ENCODE measurements around the gene RIC1. TPM values are rescaled to one million over a fixed set of nuclear protein-coding genes. Genes with fewer than 3 reads are reported as not detected.

The RIC1 gene
- total and polyA plus RNA-seq, 2 of the 4 experiments (the other 2 are of a cell fraction): 28.8 to 76.9 TPM

DNA sequence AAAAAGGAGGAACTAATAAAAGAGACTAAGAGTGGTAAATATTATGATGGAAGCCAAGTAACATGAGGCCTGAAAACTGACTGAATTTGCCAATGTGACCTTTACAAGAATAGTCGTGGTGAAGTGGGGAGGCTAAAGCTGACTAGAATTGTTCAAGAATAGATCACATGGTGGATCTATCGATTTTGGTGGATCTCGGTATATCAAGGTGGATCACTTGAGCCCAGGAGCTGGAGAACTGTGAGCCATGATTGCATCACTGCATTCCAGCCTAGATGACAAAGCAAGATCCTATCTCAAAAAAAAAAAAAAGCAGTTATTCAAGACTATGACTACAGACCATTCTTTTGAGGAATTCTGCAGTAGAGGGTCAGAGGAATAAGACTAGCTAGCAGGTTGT is 189.0 kb downstream of the RIC1 start:
- H2AFZ ChIP-seq (replicated peaks; ENCODE audit: low read length, poor library complexity): no peak overlapping the region
- no peak overlapping the region for H3K18ac ChIP-seq (ENCODE audit: low read depth, low read length)
- H3K79me1 ChIP-seq (ENCODE audit: low read depth in 1 of 2, low read length in 2 of 2): no peaks in the 10 kb centered on the region
- dilution Hi-C loops (cut with HindIII; ENCODE audit: low sequenced_read_pairs, unreplicated experiment) (no loop called here), in situ Hi-C loops (cut with MboI; ENCODE audit: low sequenced_read_pairs) (no loop called here), intact Hi-C loops (cut with micrococcal nuclease) (no loop called here)
- ChIA-PET POLR2A (ENCODE audit: unreplicated experiment) (no interaction called here), CTCF (interaction anchor here (0.6 to 0.7 kb wide), 2 partner anchors 51 to 108 kb away, joined by 4 to 5 read pairs; no protein-coding TSS in a partner anchor)
- no peak overlapping the region for H3K4me2 ChIP-seq (ENCODE audit: low read depth, low read length)
- DNase-seq (peak; percentile 73), ATAC-seq (ENCODE audit: low read depth) (peak; percentile 75)
- H3K9me3 ChIP-seq (ENCODE audit: control insufficient read depth, insufficient read depth, low read length): no peaks in the 10 kb centered on the region
- no peak overlapping the region for H2BK15ac ChIP-seq (ENCODE audit: low read depth, low read length)
- no TSS peak for BruUV-seq (replicated peaks)
- H3K27me3 ChIP-seq (ENCODE audit: control insufficient read depth, insufficient read depth, low read length): no peaks in the 10 kb centered on the region
- no peak overlapping the region for H3K27ac ChIP-seq (ENCODE audit: insufficient read depth, low read length)
- no peak overlapping the region for H3K9ac ChIP-seq (ENCODE audit: low read depth, low read length)
- no peak overlapping the region for H3K14ac ChIP-seq (replicated peaks; ENCODE audit: low read depth, low read length)
- H3K9me1 ChIP-seq (ENCODE audit: insufficient read depth, low read length): no peaks in the 10 kb centered on the region
- H2AK9ac ChIP-seq (replicated peaks; ENCODE audit: low read depth, low read length, poor library complexity): no peak overlapping the region
- no peak overlapping the region for H2BK120ac ChIP-seq (ENCODE audit: low read depth, low read length)
- H2BK20ac ChIP-seq (ENCODE audit: low read depth, low read length): peak overlapping the region; percentile 11; the same call in 1 of the 2 replicates
- no peak overlapping the region for H3K23ac ChIP-seq (ENCODE audit: low read depth, low read length)
- H3K4ac ChIP-seq (ENCODE audit: low read depth, low read length): no peak overlapping the region
- no peak overlapping the region for H3K56ac ChIP-seq (ENCODE audit: extremely low read depth, insufficient read depth, low read length)
- no peak overlapping the region for H4K8ac ChIP-seq (ENCODE audit: low read depth in 2 of 2, low read length in 2 of 2)
- no peak overlapping the region for H2BK5ac ChIP-seq (ENCODE audit: low read depth, low read length, poor library complexity, severe bottlenecking)
- no peak overlapping the region for H4K91ac ChIP-seq (ENCODE audit: insufficient read depth, low read depth, low read length)
- TF ChIP-seq NFE2L2 (IDR thresholded peaks at IDR 0.05; ENCODE audit: low read depth, low read length) (peak; percentile 55; the same call in 1 of the 2 replicates), CEBPB (IDR thresholded peaks at IDR 0.05; ENCODE audit: low read depth, low read length) (peak; percentile 96), MXI1 (IDR thresholded peaks at IDR 0.05; ENCODE audit: borderline replicate concordance, low read depth, low read length) (no peak)
- H4K20me1 ChIP-seq (ENCODE audit: insufficient read depth, low read length): no peaks in the 10 kb centered on the region
- no peak overlapping the region for H4K5ac ChIP-seq (ENCODE audit: low read depth, low read length)
- 80% methylated on average over 1 of the region's 3 CpGs; no CpG with 5 or more reads in 1 of the 2 experiments for WGBS, 2 experiments (ENCODE audit: extremely low coverage in 2 of 2, insufficient read length in 1 of 2)
- H3K4me1 ChIP-seq (ENCODE audit: control insufficient read depth, insufficient read depth, low read length): no peaks in the 10 kb centered on the region
- peaks cover 1% of the 10 kb centered on the region; the same call in 1 of the 2 replicates for H3K36me3 ChIP-seq (ENCODE audit: control insufficient read depth, insufficient read depth, low read length)
- no peak overlapping the region for H3K4me3 ChIP-seq (ENCODE audit: insufficient read depth, low read depth, low read length)
- no peak overlapping the region for H2AK5ac ChIP-seq (ENCODE audit: low read depth, low read length)
